CD4-positive, alpha-beta T cell (primary cell): ENCODE data around the gene FLT1. TPM values are rescaled to one million over a fixed set of nuclear protein-coding genes. Genes with fewer than 3 reads are reported as not detected.

Source experiments
- ATAC-seq: fragments of 200-7000 bp; cut with Tn5 transposase; one replicate; pipeline ENCODE4 v1.10.0; 2022; ENCODE audit warnings: mild to moderate bottlenecking; ENCODE audit not compliant: poor library complexity
- CTCF ChIA-PET: fragments of 350-600 bp; sonication (Branson Sonifier 250); formaldehyde crosslinking; loops from one replicate; lab custom pipeline; 2021; ENCODE audit warnings: antibody characterized with exemption, inconsistent platforms; lab: Charles Lee
- POLR2A ChIA-PET: fragments of 350-600 bp; sonication (Branson Sonifier 250); formaldehyde crosslinking; loops from one replicate; lab custom pipeline; 2021; ENCODE audit warnings: antibody characterized with exemption, inconsistent platforms; lab: Charles Lee
- DNase-seq, 14 experiments: peaks; one replicate each; pipeline ENCODE4 v3.0.0-alpha.2; 2013 to 2020; ENCODE audit warnings: mixed read lengths in 2 of 14
- H3K27ac ChIP-seq, 2 donors: one replicate each; pipeline versions ENCODE4 v1.5.1 to v1.7.0; 2013; ENCODE audit warnings: low read length in 2 of 2, low read depth in 1 of 2, mild to moderate bottlenecking in 1 of 2
- H3K27me3 ChIP-seq, 2 experiments: 1 replicate in 1 of 2; 2 replicates in 1 of 2; pipeline versions ENCODE4 v1.6.1 to v1.7.0; 2013; ENCODE audit warnings: low read length in 2 of 2, control low read depth in 1 of 2, mild to moderate bottlenecking in 1 of 2, moderate library complexity in 1 of 2; ENCODE audit not compliant: insufficient read depth in 2 of 2, control insufficient read depth in 1 of 2
- H3K36me3 ChIP-seq: one replicate; pipeline ENCODE4 v1.6.1; 2013; ENCODE audit warnings: low read length, control low read depth; ENCODE audit not compliant: insufficient read depth
- H3K4me1 ChIP-seq: one replicate; pipeline ENCODE4 v1.6.1; 2013; ENCODE audit warnings: low read length, control low read depth; ENCODE audit not compliant: insufficient read depth
- H3K4me3 ChIP-seq: one replicate; pipeline ENCODE4 v1.5.1; 2013; ENCODE audit warnings: mild to moderate bottlenecking, low read length, moderate library complexity
- H3K9me3 ChIP-seq, 2 experiments: 1 replicate in 1 of 2; 2 replicates in 1 of 2; pipeline versions ENCODE4 v1.6.1 to v1.7.0; 2013; ENCODE audit warnings: low read length in 2 of 2, mild to moderate bottlenecking in 2 of 2, control low read depth in 1 of 2, moderate library complexity in 1 of 2; ENCODE audit not compliant: control insufficient read depth in 1 of 2, insufficient read depth in 1 of 2
- H3K27ac Mint-ChIP-seq: one replicate; pipeline ENCODE4 v1.8.0; 2020; ENCODE audit warnings: mixed read lengths
- H3K27me3 Mint-ChIP-seq: one replicate; pipeline ENCODE4 v1.8.0; 2021; ENCODE audit warnings: mixed read lengths
- H3K36me3 Mint-ChIP-seq: one replicate; pipeline ENCODE4 v1.8.0; 2021; ENCODE audit warnings: low read depth, mixed read lengths
- H3K4me1 Mint-ChIP-seq: one replicate; pipeline ENCODE4 v1.8.0; 2021; ENCODE audit warnings: low read depth, mixed read lengths
- H3K4me3 Mint-ChIP-seq: one replicate; pipeline ENCODE4 v1.8.0; 2020; ENCODE audit warnings: mild to moderate bottlenecking, mixed read lengths
- H3K9me3 Mint-ChIP-seq: one replicate; pipeline ENCODE4 v1.8.0; 2020; ENCODE audit warnings: mixed read lengths
- CTCF ChIP-seq: fragments of 200-600 bp; IDR thresholded peaks from one replicate; pipeline ENCODE4 v1.8.0; 2022; ENCODE audit warnings: antibody characterized with exemption, mild to moderate bottlenecking
- intact Hi-C, 2 experiments: fragments of 100-400 bp; cut with DNase I in 1 of 2; cut with micrococcal nuclease in 1 of 2; formaldehyde crosslinking; loops; one replicate each; pipeline versions ENCODE4 v1.15.1 to v1.9.0; 2023 to 2025; cut with DNase I, micrococcal nuclease
- total RNA-seq, 174 experiments: library from RNA in 2 of 174; stranded (reverse) in 2 of 174; gene quantifications; one replicate each; pipeline ENCODE4 v1.2.3 and lab custom pipeline; 2021 to 2026

FLT1 gene
- total RNA-seq, 2 experiments from 2014 or later: 1.1 to 1.2 TPM

GRCh38 chr13:28250542-28250941 is 244.4 kb downstream of the FLT1 start:
- H3K4me1 ChIP-seq: no peaks in the 10 kb centered on the region
- CTCF ChIA-PET: no interaction called here
- no peak overlapping the region for H3K4me3 ChIP-seq
- H3K4me3 Mint-ChIP-seq: no peak overlapping the region
- H3K9me3 ChIP-seq: no peaks in the 10 kb centered on the region
- intact Hi-C loops: no loop called here
- peaks cover 87% of the 10 kb centered on the region for H3K36me3 Mint-ChIP-seq
- H3K27ac ChIP-seq: no peak overlapping the region
- no peak for DNase-seq
- H3K36me3 ChIP-seq: peaks cover 3% of the 10 kb centered on the region
- H3K4me1 Mint-ChIP-seq: peaks cover 88% of the 10 kb centered on the region
- no peaks in the 10 kb centered on the region for H3K27me3 ChIP-seq
- H3K9me3 Mint-ChIP-seq: no peaks in the 10 kb centered on the region
- H3K27ac Mint-ChIP-seq: no peak overlapping the region
- H3K27me3 Mint-ChIP-seq: no peaks in the 10 kb centered on the region
- POLR2A ChIA-PET: no interaction called here
- TF ChIP-seq CTCF: no peak
- ATAC-seq: no peak

Other genes with a start within 250 kb of the FLT1 start
- 10 to 100 TPM; 25.8 to 28.5 TPM for gene POMP, start 164.0 kb upstream of the FLT1 start, total RNA-seq
- gene SLC46A3, start 223.8 kb upstream of the FLT1 start, total RNA-seq: 1 to 10 TPM; 6.3 to 7.4 TPM